PFSK-1 (cell line): ENCODE measurements around the gene ATF5.
A peak's percentile ranks its signal among the peaks of the same experiment; 100 is the strongest.

Experiments used
- FOXP2 ChIP-seq: optimal IDR thresholded peaks from 2 replicates; pipeline ENCODE3; 2011; ENCODE audit warnings: borderline replicate concordance, control low read depth, inconsistent platforms; ENCODE audit not compliant: insufficient read depth; ENCODE audit errors: extremely low read length, extremely low read depth
- POLR2AphosphoS5 ChIP-seq: IDR thresholded peaks from 2 replicates; pipeline ENCODE4 v1.6.1; 2012; ENCODE audit warnings: low read depth, mild to moderate bottlenecking, control low read depth, low read length, moderate library complexity
- REST ChIP-seq, 2 experiments: IDR thresholded peaks; 2 replicates each; pipeline versions ENCODE4 v1.6.1 to v1.8.0; 2011 to 2012; ENCODE audit warnings: low read depth in 2 of 2, low read length in 2 of 2, control low read depth in 1 of 2, inconsistent platforms in 1 of 2, mild to moderate bottlenecking in 1 of 2, moderate library complexity in 1 of 2; ENCODE audit not compliant: insufficient read depth in 1 of 2
- SIN3A ChIP-seq: IDR thresholded peaks from 2 replicates; pipeline ENCODE4 v1.6.1; 2012; ENCODE audit warnings: mild to moderate bottlenecking, low read length, moderate library complexity, borderline replicate concordance; ENCODE audit not compliant: insufficient read depth
- TAF1 ChIP-seq: IDR thresholded peaks from 2 replicates; pipeline ENCODE4 v1.6.1; 2012; ENCODE audit warnings: low read length, control low read depth, borderline replicate concordance; ENCODE audit not compliant: insufficient read depth

The ATF5 gene

DNA sequence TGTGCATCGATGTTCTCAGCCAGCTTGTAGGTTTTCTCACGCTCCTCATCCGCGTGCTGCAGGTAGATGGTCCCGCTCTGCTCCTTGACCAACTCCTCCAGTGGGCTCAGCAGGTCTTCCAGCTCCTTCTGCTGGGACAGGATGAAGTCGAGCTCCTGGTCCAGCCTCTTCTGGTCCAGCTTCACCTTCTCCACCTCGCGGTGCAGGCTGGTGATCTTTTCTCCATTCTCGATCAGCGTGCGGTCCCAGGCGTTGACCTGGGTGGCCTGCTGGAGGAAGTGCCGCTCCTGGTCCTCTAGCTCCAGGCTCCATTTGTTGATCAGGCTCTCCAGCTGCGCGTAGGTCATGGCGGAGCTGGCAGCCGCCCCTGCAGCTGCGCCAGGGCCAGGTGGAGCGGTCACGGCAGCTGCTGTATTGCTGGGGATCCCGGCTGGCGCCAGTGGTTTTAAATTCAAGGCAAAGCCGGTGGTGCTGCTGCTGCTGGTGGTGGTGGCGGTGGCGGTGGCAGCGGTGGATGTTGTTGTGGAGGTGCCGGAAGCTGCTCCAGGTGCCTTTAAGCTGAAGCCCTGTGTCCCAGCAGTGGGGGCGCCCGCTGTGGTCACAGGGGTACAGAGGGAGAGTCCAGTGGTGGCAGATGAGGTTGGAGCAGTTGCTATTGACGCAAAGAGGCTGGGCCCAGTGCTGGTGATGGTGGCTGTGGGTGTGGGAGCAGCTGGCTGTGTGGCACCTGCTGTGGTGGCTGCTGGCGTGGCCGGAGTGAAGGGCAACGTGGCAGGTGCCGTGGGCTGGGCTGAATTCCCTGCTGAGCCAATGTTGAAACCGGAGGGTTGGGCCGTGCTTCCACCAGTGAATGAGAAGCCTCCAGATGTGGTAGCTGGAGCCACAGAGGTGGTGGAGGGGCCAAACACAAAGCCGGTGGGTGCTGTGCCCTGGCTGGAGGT is 20.3 kb upstream of the ATF5 start:
- TF ChIP-seq TAF1 (no peak), REST (IDR thresholded peaks at IDR 0.05; ENCODE audit: insufficient read depth in 1 of 2, low read depth in 2 of 2, low read length in 2 of 2) (no peak), FOXP2 (no peak), POLR2AphosphoS5 (no peak; the same call in 1 of the 2 replicates), SIN3A (no peak)

DNA sequence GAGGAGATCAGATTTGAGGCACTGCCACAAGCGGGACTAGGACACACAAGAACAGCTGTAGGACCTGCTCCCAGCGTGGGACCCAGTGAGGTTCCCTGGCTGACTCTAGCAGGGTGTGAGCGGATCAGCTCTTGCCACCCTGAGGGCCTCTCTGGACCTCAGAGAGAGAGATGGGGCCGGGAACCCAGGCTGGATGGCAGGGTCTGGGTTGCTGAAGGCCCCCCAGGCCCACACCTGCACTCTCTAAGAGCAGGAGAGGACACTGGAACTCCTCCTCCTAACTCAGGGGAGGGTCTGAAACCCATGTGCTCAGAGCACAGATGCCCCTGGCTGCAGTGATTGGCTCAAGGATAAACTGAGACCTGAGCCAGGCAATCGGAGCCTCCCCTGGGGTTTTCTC is 18.8 kb upstream of the ATF5 start:
- TF ChIP-seq REST (IDR thresholded peaks at IDR 0.05; ENCODE audit: insufficient read depth in 1 of 2, low read depth in 2 of 2, low read length in 2 of 2) = no peak
- TF ChIP-seq FOXP2 = no peak
- no peak for TF ChIP-seq POLR2AphosphoS5
- TF ChIP-seq SIN3A = no peak

- TF ChIP-seq FOXP2 = no peak
- peak; percentile 28; the same call in 1 of the 2 replicates for TF ChIP-seq POLR2AphosphoS5
- TF ChIP-seq REST (IDR thresholded peaks at IDR 0.05; ENCODE audit: insufficient read depth in 1 of 2, low read depth in 2 of 2, low read length in 2 of 2) = no peak
These were observed 17.4 kb upstream of the ATF5 start for GRCh38 chr19:49911381-49912145.

DNA sequence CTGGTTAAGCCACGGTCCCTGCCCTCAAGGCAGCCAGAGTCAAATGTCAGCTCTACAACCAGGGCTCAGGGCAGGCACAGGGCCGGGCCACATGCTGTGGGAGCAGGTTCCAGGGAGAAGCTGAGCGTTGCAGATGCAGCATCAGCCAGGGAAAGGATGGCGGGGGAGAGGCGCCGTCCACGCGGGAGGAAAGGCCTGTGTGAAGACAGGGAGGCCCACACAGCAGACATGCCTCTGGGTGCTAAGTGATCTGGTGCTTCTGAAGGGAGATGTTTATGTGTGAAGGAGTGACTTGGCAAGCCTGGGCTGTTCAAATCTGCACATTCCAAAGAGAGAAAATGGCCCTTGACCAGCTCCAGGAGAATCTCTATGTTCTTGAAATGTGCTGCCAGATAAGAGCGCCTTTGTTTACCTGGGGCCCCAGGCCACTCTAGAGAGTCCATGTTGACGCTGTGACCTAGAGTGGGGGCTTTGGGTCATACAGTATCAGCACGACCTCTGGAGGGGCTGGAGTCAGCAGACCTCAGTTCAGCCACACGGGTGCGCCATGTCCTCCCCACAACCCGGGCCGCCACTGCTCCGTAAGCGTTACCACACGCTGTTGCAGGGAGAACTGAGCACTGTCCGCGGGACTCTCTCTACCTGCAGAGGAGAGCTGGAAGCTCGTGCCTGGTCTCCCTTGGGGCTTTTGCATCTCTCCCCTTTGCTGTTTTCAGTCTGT is 15.9 kb upstream of the ATF5 start:
- no peak for TF ChIP-seq SIN3A
- TF ChIP-seq POLR2AphosphoS5 = no peak
- no peak for TF ChIP-seq TAF1
- no peak for TF ChIP-seq FOXP2
- no peak for TF ChIP-seq REST (IDR thresholded peaks at IDR 0.05; ENCODE audit: insufficient read depth in 1 of 2, low read depth in 2 of 2, low read length in 2 of 2)
